Measurements from ENCODE around the gene GALNTL6. TPM values are rescaled to one million over a fixed set of nuclear protein-coding genes. Genes with fewer than 3 reads are reported as not detected.

GALNTL6 gene
- total RNA-seq, 1 experiment from 2014 or later = not detected

DNA sequence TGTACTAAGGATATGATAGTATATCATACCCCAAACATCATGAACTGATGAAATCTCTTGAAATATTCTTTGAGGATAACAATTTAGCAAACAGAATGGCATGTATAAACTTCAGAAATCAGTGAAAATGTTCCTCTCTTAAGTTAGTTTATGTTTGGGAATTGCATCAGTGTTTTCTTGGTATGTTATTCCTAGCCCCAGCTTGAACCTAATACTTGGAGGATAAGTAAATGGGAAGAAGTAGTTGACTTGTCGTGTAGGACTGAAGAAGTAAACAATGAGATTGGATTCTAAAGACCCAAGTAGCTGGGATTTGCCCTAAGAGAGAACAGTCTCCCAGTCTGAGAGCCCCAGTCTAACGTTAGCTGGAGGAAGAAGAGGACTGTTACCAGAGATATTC is 355.7 kb downstream of the GALNTL6 start:
- H3K14ac ChIP-seq (ENCODE audit: insufficient read depth, low read length) = no peak overlapping the region
- H3K79me1 ChIP-seq (ENCODE audit: insufficient read depth, low read depth, low read length, poor library complexity, severe bottlenecking) = no peaks in the 10 kb centered on the region
- H3K4me2 ChIP-seq (ENCODE audit: insufficient read depth, insufficient read length, low read length) = no peak overlapping the region
- H3K4ac ChIP-seq (ENCODE audit: low read depth, low read length) = no peak overlapping the region
- H2BK15ac ChIP-seq (ENCODE audit: low read depth, low read length) = no peak overlapping the region
- Mint-ChIP-seq H3K27me3 (ENCODE audit: low read depth) (no peaks in the 10 kb centered on the region), H3K4me3 (no peak overlapping the region), H3K4me1 (peaks cover 9 to 11% of the 10 kb centered on the region in 2 experiments), H3K36me3 (ENCODE audit: insufficient read depth in 1 of 3, low read depth in 3 of 3) (no peaks in the 10 kb centered on the region; a peak in 1 of 7 replicates), H3K9me3 (no peaks in the 10 kb centered on the region), H3K27ac (no peak overlapping the region)
- no peak overlapping the region for H3K9ac ChIP-seq (ENCODE audit: extremely low read depth, insufficient read length, low read length)
- no peak overlapping the region for H2AFZ ChIP-seq (ENCODE audit: low read length)
- WGBS (ENCODE audit: extremely low coverage, insufficient read length, low lambda C conversion rate) = no CpG with 5 or more reads among the region's 2 CpGs
- H3K27me3 ChIP-seq (ENCODE audit: insufficient read depth, low read length) = no peaks in the 10 kb centered on the region
- H4K91ac ChIP-seq (ENCODE audit: insufficient read length, low read depth, low read length) = no peak overlapping the region
- DNase-seq = no peak
- no peak overlapping the region for H2AK5ac ChIP-seq (ENCODE audit: insufficient read length, low read length)
- H2BK12ac ChIP-seq (ENCODE audit: insufficient read length, low read depth, low read length) = no peak overlapping the region
- H4K8ac ChIP-seq (replicated peaks; ENCODE audit: insufficient read length, low read depth, low read length) = no peak overlapping the region
- H3K56ac ChIP-seq (ENCODE audit: insufficient read length, low read depth, low read length) = no peak overlapping the region
- TF ChIP-seq, protein P1, sequence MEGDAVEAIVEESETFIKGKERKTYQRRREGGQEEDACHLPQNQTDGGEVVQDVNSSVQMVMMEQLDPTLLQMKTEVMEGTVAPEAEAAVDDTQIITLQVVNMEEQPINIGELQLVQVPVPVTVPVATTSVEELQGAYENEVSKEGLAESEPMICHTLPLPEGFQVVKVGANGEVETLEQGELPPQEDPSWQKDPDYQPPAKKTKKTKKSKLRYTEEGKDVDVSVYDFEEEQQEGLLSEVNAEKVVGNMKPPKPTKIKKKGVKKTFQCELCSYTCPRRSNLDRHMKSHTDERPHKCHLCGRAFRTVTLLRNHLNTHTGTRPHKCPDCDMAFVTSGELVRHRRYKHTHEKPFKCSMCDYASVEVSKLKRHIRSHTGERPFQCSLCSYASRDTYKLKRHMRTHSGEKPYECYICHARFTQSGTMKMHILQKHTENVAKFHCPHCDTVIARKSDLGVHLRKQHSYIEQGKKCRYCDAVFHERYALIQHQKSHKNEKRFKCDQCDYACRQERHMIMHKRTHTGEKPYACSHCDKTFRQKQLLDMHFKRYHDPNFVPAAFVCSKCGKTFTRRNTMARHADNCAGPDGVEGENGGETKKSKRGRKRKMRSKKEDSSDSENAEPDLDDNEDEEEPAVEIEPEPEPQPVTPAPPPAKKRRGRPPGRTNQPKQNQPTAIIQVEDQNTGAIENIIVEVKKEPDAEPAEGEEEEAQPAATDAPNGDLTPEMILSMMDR (conservative IDR thresholded peaks at IDR 0.05) = no peak
- no peak overlapping the region for H3K27ac ChIP-seq (ENCODE audit: insufficient read length, low read depth, low read length)
- H3K9me3 ChIP-seq (ENCODE audit: control insufficient read depth, low read depth, low read length) = no peaks in the 10 kb centered on the region
- no peak overlapping the region for H2BK5ac ChIP-seq (ENCODE audit: insufficient read length, low read length)
- no peak overlapping the region for H3K18ac ChIP-seq (ENCODE audit: insufficient read length, low read depth, low read length)
- no peak overlapping the region for H2BK20ac ChIP-seq (ENCODE audit: low read depth, low read length, poor library complexity, severe bottlenecking)
- no peak overlapping the region for H4K5ac ChIP-seq (ENCODE audit: insufficient read length, low read depth, low read length)
- no peak overlapping the region for H2BK120ac ChIP-seq (ENCODE audit: low read depth, low read length, poor library complexity, severe bottlenecking)
- H4K20me1 ChIP-seq (ENCODE audit: control insufficient read depth, insufficient read depth, insufficient read length) = no peaks in the 10 kb centered on the region
- no peaks in the 10 kb centered on the region for H3K79me2 ChIP-seq (ENCODE audit: insufficient read depth, low read length)
- H3K23ac ChIP-seq (ENCODE audit: insufficient read length, low read depth, low read length) = no peak overlapping the region
- no peak overlapping the region for H3T11ph ChIP-seq (ENCODE audit: low read length)
- no peaks in the 10 kb centered on the region for H3K23me2 ChIP-seq (ENCODE audit: insufficient read length, low read depth, low read length, poor library complexity, severe bottlenecking)
- no peaks in the 10 kb centered on the region; the same call in 1 of the 2 replicates for H3K4me1 ChIP-seq (ENCODE audit: insufficient read depth, low read length)
